ENCODE results near the gene PLEKHJ1. TPM values are rescaled to one million over a fixed set of nuclear protein-coding genes. Genes with fewer than 3 reads are reported as not detected.

PLEKHJ1 gene
- total and polyA plus RNA-seq, 4 donors = 22.2 to 44.5 (median 37.0) TPM

DNA sequence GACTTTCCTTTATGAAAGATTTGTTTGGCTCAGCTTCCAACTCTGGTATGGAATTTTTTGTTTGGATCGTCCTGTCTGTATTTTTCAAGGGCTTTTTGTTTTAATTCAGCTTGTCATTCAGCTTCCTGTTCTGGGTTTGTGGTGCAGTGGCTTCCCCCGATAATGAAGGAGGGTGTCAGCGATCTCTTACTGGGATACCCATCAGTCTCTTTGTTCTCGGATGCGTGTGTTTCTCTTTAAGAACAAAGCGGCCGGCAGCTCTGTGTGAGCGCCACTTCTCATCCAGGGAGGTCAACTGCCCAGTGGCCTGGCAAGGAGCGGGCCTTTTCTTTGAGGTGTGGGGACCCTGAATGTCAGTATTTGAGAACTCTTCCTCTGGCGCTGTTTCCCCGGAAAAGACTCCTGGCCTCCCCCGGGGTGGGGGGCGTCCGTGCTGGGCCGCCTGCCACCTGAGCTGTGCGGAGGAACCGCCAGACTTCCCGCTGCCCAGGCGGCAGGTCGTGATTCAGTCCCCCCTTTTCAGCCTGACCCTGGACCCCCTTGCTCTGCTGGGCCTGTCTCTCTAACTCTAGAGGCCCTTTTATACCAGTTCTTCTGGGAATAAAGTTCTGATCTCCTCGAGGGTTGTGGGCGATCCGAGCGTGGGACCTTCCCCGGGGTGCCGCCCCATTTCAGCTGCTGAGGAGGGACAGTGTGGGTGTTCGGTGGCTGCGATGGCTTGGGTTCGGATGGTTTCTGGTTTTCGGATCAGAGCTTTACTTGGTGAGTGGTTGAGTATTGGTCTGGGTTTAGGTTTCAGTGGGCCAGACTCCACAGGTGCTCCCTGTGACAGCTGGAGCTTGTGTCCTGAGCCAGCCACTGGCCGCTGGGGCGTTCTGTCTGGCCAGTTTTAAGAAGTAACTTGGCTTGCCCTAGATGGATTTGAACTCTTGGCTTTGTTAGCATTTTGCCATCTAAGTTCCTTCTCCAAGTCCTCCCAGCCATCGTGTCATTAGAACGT, 3.9 kb upstream of the PLEKHJ1 start:
- TF ChIP-seq NR2F2 (IDR thresholded peaks at IDR 0.05) (peak; percentile 23), MAX (IDR thresholded peaks at IDR 0.05) (no peak), RXRA (IDR thresholded peaks at IDR 0.05) (no peak), TAF1 (conservative IDR thresholded peaks at IDR 0.05) (no peak)
- peaks cover 21 to 53% (median 50%) of the 10 kb centered on the region in 4 donors for H3K4me1 ChIP-seq (ENCODE audit: control insufficient read depth in 4 of 4, insufficient read depth in 4 of 4, low read length in 3 of 4)
- H3K36me3 ChIP-seq (ENCODE audit: control insufficient read depth in 4 of 4, insufficient read depth in 3 of 4, low read depth in 1 of 4, low read length in 3 of 4) = peaks cover 9 to 17% (median 13%) of the 10 kb centered on the region in 4 donors
- no peaks in the 10 kb centered on the region for H3K27me3 ChIP-seq (ENCODE audit: control insufficient read depth in 4 of 4, insufficient read depth in 4 of 4, low read length in 3 of 4)
- H3K9me3 ChIP-seq (ENCODE audit: control insufficient read depth in 4 of 4, low read length in 3 of 4) = no peaks in the 10 kb centered on the region
- H3K9ac ChIP-seq (ENCODE audit: low read depth in 1 of 2, low read length in 2 of 2) = no peak overlapping the region
- H3K4me3 ChIP-seq (ENCODE audit: low read depth in 1 of 3, low read length in 3 of 3) = peak overlapping the region in 1 of 3 donors; percentile 7
- DNase-seq (ENCODE audit: low spot score) = no peak
- H3K27ac ChIP-seq (ENCODE audit: low read depth in 1 of 2, low read length in 2 of 2) = peak overlapping the region; percentile 10 to 15
- WGBS = 60% methylated on average over 34 of the region's 34 CpGs

DNA sequence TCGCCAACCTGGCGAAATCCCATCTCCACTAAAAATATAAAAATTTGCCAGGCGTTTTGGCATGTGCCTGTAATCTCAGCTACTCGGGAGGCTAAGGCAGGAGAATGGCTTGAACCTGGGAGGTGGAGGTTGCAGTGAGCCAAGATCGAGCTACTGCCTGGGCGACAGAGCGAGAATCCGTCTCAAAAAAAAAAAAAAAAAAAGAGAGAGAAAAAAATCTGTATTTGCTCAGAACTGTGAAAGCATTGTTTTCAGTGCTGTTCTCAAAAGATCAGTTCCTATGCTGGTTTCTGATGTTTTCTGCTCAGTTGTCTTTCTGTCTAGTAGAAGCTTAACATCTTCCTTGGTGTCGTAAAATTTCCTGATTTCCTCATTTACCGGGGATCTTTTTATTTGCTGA, 3.0 kb upstream of the PLEKHJ1 start:
- TF ChIP-seq RAD21 (IDR thresholded peaks at IDR 0.05) (no peak), ATF3 (IDR thresholded peaks at IDR 0.05) (no peak), TAF1 (conservative IDR thresholded peaks at IDR 0.05) (no peak), NR2F2 (IDR thresholded peaks at IDR 0.05) (no peak), HNF4A (conservative IDR thresholded peaks at IDR 0.05) (no peak), FOXA1 (IDR thresholded peaks at IDR 0.05) (no peak), RXRA (IDR thresholded peaks at IDR 0.05) (no peak), JUND (IDR thresholded peaks at IDR 0.05) (no peak), FOXA2 (IDR thresholded peaks at IDR 0.05) (no peak)
- TF ChIP-seq, protein P1, sequence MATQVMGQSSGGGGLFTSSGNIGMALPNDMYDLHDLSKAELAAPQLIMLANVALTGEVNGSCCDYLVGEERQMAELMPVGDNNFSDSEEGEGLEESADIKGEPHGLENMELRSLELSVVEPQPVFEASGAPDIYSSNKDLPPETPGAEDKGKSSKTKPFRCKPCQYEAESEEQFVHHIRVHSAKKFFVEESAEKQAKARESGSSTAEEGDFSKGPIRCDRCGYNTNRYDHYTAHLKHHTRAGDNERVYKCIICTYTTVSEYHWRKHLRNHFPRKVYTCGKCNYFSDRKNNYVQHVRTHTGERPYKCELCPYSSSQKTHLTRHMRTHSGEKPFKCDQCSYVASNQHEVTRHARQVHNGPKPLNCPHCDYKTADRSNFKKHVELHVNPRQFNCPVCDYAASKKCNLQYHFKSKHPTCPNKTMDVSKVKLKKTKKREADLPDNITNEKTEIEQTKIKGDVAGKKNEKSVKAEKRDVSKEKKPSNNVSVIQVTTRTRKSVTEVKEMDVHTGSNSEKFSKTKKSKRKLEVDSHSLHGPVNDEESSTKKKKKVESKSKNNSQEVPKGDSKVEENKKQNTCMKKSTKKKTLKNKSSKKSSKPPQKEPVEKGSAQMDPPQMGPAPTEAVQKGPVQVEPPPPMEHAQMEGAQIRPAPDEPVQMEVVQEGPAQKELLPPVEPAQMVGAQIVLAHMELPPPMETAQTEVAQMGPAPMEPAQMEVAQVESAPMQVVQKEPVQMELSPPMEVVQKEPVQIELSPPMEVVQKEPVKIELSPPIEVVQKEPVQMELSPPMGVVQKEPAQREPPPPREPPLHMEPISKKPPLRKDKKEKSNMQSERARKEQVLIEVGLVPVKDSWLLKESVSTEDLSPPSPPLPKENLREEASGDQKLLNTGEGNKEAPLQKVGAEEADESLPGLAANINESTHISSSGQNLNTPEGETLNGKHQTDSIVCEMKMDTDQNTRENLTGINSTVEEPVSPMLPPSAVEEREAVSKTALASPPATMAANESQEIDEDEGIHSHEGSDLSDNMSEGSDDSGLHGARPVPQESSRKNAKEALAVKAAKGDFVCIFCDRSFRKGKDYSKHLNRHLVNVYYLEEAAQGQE (IDR thresholded peaks at IDR 0.05) = no peak
- WGBS = 72% methylated on average over 10 of the region's 10 CpGs
- Histone ChIP-seq H3K4me1 (ENCODE audit: control insufficient read depth in 4 of 4, insufficient read depth in 4 of 4, low read length in 3 of 4) (peaks cover 24 to 59% (median 51%) of the 10 kb centered on the region in 4 donors), H3K27me3 (ENCODE audit: control insufficient read depth in 4 of 4, insufficient read depth in 4 of 4, low read length in 3 of 4) (no peaks in the 10 kb centered on the region), H3K27ac (ENCODE audit: low read depth in 1 of 2, low read length in 2 of 2) (no peak overlapping the region), H3K36me3 (ENCODE audit: control insufficient read depth in 4 of 4, insufficient read depth in 3 of 4, low read depth in 1 of 4, low read length in 3 of 4) (peaks cover 4 to 9% (median 5%) of the 10 kb centered on the region in 4 donors), H3K9me3 (ENCODE audit: control insufficient read depth in 4 of 4, low read length in 3 of 4) (no peaks in the 10 kb centered on the region), H3K9ac (ENCODE audit: low read depth in 1 of 2, low read length in 2 of 2) (no peak overlapping the region), H3K4me3 (ENCODE audit: low read depth in 1 of 3, low read length in 3 of 3) (no peak overlapping the region)
- no peak for DNase-seq (ENCODE audit: low spot score)

DNA sequence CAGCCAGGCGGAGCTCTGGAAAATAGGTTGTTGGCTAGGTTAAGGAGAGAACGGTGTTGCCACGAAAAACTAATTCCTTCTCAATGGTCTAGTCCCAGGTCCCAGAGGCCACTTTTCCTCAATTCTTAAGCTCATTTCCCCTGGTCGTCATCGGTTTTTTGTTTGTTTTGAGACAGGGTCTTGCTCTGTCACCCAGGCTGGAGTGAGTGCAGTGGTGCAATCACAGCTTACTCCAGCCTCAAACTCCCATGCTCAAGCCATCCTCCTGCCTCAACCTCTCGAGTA, 1.7 kb upstream of the PLEKHJ1 start:
- H3K9ac ChIP-seq (ENCODE audit: low read depth in 1 of 2, low read length in 2 of 2) = peak overlapping the region in 1 of 2 donors; percentile 42
- peaks cover 0 to 4% (median 0%) of the 10 kb centered on the region in 4 donors for H3K36me3 ChIP-seq (ENCODE audit: control insufficient read depth in 4 of 4, insufficient read depth in 3 of 4, low read depth in 1 of 4, low read length in 3 of 4)
- WGBS = 78% methylated on average over 6 of the region's 6 CpGs
- H3K4me3 ChIP-seq (ENCODE audit: low read depth in 1 of 3, low read length in 3 of 3) = peak overlapping the region in 2 of 3 donors; percentile 8 to 89
- H3K27ac ChIP-seq (ENCODE audit: low read depth in 1 of 2, low read length in 2 of 2) = no peak overlapping the region
- no peak for DNase-seq (ENCODE audit: low spot score)
- H3K4me1 ChIP-seq (ENCODE audit: control insufficient read depth in 4 of 4, insufficient read depth in 4 of 4, low read length in 3 of 4) = peaks cover 24 to 66% (median 54%) of the 10 kb centered on the region in 4 donors
- H3K9me3 ChIP-seq (ENCODE audit: control insufficient read depth in 4 of 4, low read length in 3 of 4) = no peaks in the 10 kb centered on the region
- H3K27me3 ChIP-seq (ENCODE audit: control insufficient read depth in 4 of 4, insufficient read depth in 4 of 4, low read length in 3 of 4) = no peaks in the 10 kb centered on the region
- TF ChIP-seq GABPA (IDR thresholded peaks at IDR 0.05 in 1 of 2, conservative IDR thresholded peaks at IDR 0.05 in 1 of 2) (no peak), JUND (IDR thresholded peaks at IDR 0.05) (no peak), FOXA2 (IDR thresholded peaks at IDR 0.05) (no peak), EGR1 (IDR thresholded peaks at IDR 0.05; ENCODE audit: low read depth in 2 of 2) (no peak), NR2F2 (IDR thresholded peaks at IDR 0.05) (no peak), ATF3 (IDR thresholded peaks at IDR 0.05) (no peak), HNF4A (conservative IDR thresholded peaks at IDR 0.05) (no peak), RAD21 (IDR thresholded peaks at IDR 0.05) (no peak), YY1 (IDR thresholded peaks at IDR 0.05) (no peak)
- TF ChIP-seq, protein P2, sequence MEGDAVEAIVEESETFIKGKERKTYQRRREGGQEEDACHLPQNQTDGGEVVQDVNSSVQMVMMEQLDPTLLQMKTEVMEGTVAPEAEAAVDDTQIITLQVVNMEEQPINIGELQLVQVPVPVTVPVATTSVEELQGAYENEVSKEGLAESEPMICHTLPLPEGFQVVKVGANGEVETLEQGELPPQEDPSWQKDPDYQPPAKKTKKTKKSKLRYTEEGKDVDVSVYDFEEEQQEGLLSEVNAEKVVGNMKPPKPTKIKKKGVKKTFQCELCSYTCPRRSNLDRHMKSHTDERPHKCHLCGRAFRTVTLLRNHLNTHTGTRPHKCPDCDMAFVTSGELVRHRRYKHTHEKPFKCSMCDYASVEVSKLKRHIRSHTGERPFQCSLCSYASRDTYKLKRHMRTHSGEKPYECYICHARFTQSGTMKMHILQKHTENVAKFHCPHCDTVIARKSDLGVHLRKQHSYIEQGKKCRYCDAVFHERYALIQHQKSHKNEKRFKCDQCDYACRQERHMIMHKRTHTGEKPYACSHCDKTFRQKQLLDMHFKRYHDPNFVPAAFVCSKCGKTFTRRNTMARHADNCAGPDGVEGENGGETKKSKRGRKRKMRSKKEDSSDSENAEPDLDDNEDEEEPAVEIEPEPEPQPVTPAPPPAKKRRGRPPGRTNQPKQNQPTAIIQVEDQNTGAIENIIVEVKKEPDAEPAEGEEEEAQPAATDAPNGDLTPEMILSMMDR (IDR thresholded peaks at IDR 0.05; ENCODE audit: low read depth, low read length, missing input control) = no peak
- TF ChIP-seq, protein P1 (IDR thresholded peaks at IDR 0.05) = no peak
